Activated CD4-positive, alpha-beta T cell treated with anti-CD3 and anti-CD28 coated beads, Interleukin-2, amount 10 ng/mL, durations not matched to agents 24 days and 14 days (primary cell): ENCODE data around the gene LTB4R2. TPM values are rescaled to one million over a fixed set of nuclear protein-coding genes. Genes with fewer than 3 reads are reported as not detected.
"Not testable (repeated sequence)": the region's sequence is repeated elsewhere in the genome, so short reads cannot be mapped to it uniquely, and the experiment has no call there.

Experiments
- DNase-seq: peaks from one replicate; pipeline ENCODE4 v3.0.0; 2022
- H3K27ac Mint-ChIP-seq: one replicate; pipeline ENCODE4 v1.8.0; 2022; ENCODE audit warnings: mild to moderate bottlenecking, mixed read lengths
- H3K27me3 Mint-ChIP-seq: one replicate; pipeline ENCODE4 v1.8.0; 2022; ENCODE audit warnings: mixed read lengths
- H3K36me3 Mint-ChIP-seq: one replicate; pipeline ENCODE4 v1.8.0; 2022; ENCODE audit warnings: low read depth, mild to moderate bottlenecking, mixed read lengths
- H3K4me1 Mint-ChIP-seq: one replicate; pipeline ENCODE4 v1.8.0; 2021; ENCODE audit warnings: mixed read lengths
- H3K4me3 Mint-ChIP-seq: one replicate; pipeline ENCODE4 v1.8.0; 2022; ENCODE audit warnings: mild to moderate bottlenecking, moderate library complexity, mixed read lengths
- H3K9me3 Mint-ChIP-seq: one replicate; pipeline ENCODE4 v1.8.0; 2021; ENCODE audit warnings: mixed read lengths
- intact Hi-C: fragments of 100-400 bp; cut with micrococcal nuclease; formaldehyde crosslinking; loops from one replicate; pipeline ENCODE4 v1.15.1; 2023
- total RNA-seq: library from RNA; stranded (reverse); gene quantifications from 2 replicates; pipeline ENCODE4 v1.2.3, GENCODE V29; 2022

Gene LTB4R2
- total RNA-seq, 1 donor from 2014 or later = 11.0 TPM

DNA sequence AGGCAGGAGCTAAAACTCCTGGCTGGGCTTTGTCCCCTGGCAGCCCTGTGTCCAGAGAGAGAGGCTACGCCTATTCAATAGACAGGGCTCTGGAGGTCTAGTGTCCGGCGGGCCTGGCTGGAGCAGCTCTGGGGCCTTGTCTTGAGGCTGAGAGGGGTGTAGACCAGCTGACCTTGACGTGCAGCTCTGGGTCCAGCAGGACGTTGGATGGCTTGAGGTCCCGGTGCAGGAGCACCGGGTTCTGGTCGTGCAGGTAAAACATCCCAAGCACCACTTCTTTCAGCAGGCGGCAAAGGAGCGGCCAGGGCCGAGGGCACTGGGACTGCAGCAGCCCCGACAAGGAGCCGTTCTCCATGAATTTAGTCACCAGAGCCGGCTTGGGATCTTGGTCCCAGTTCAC, 28.9 kb downstream of the LTB4R2 start:
- peaks cover 30% of the 10 kb centered on the region for H3K36me3 Mint-ChIP-seq
- DNase-seq = no peak
- H3K4me1 Mint-ChIP-seq = peaks cover 31% of the 10 kb centered on the region
- peaks cover 28% of the 10 kb centered on the region for H3K27me3 Mint-ChIP-seq
- peak overlapping the region; percentile 93 for H3K4me3 Mint-ChIP-seq
- intact Hi-C loops = no loop called here
- H3K27ac Mint-ChIP-seq = no peak overlapping the region
- no peaks in the 10 kb centered on the region for H3K9me3 Mint-ChIP-seq

DNA sequence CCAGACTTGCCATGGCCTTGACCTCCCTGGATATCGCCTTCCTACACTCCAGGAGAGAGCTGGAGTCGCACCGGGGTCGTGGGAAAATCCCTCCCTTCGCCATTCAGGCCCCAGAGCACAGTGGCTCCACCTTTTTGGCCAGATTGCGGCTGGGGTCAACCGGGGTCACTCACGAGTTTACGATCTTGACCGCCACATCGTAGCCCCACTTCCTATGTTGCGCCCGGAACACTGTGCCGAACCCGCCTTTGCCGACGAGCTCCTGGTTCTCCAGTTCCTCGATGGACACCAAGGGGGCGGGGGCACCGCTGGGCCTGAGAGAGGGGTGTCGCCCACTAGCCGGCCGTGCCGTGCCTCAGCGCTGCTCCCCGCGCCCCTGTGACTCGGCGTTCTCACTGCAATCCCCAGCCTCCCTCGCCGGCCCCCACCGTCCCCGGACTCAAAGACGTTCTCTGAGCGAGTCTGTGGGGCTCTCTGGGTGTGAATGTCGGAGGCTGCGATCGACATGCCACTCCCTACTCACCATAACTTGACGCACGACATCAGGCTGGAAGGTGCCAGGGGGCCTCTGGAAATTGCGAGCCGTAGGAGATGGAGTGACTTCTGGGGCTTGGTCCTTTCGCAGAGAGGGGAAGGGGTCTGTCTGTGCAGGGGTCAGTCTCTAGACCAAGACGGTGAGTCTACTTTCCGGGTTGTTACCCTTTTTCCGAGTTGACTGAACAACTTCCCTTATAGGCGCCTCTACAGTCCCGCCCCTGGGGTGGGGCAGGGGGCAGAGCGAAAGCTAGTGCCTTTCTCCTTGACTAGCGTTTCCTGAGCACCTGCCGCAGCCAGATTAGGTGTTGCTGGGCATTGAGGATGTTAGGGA, 29.6 kb downstream of the LTB4R2 start, which contains the start of gene RIPK3:
Gene RIPK3, minus strand, starts transcription at position 708 of the 868 bp plus-strand sequence. Its CDS starts 165 bp downstream, at position 543.
- intact Hi-C loops = no loop called here
- Mint-ChIP-seq H3K9me3 (no peaks in the 10 kb centered on the region), H3K27me3 (peaks cover 28% of the 10 kb centered on the region), H3K4me3 (peak within 1 kb of the TSS; percentile 93), H3K4me1 (peaks cover 28% of the 10 kb centered on the region), H3K27ac (peak within 1 kb of the TSS; percentile 70), H3K36me3 (peaks cover 30% of the 10 kb centered on the region)
- DNase-seq = peak; percentile 94

DNA sequence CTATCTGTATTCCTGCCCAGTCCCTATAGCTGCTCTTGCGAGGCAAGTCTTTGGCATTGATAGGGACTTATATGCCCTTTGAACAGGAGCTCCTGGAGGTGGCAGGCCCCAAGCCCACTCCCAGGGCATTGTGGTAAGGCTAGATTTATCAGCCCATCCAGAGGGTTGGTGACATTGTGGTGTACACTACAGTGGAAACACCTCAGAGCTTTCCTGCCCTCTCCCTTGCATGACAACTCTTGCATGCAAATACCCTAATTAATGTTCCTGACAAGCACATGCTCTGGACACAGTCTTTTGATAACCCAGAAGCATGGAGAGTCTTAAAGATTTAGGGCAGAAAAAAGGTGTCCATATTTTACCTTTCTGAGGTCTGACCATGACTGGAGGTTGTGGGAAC, 30.7 kb downstream of the LTB4R2 start:
- intact Hi-C loops = no loop called here
- H3K9me3 Mint-ChIP-seq = no peaks in the 10 kb centered on the region
- no peak overlapping the region for H3K4me3 Mint-ChIP-seq
- no peak overlapping the region for H3K27ac Mint-ChIP-seq
- peaks cover 23% of the 10 kb centered on the region for H3K4me1 Mint-ChIP-seq
- peak; percentile 58 for DNase-seq
- H3K27me3 Mint-ChIP-seq = peaks cover 29% of the 10 kb centered on the region
- H3K36me3 Mint-ChIP-seq = peaks cover 25% of the 10 kb centered on the region

DNA sequence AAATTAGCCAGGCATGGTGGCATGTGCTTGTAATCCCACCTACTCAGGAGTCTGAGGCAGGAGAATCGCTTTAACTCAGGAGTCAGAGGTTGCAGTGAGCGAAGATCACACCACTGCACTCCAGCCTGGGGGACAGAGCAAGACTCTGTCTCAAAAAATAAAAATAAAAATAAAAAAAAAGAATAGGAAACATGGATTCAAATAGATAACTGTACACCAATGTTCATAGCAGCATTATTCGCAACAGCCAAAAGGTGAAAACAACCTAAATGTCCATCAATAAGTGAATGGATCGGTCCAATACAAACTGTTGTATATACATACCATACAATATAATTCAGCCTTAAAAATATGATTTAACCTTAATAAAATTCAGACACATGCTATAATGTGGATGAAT, 32.9 kb downstream of the LTB4R2 start:
- H3K4me1 Mint-ChIP-seq = peaks cover 16% of the 10 kb centered on the region
- DNase-seq = no peak
- H3K4me3 Mint-ChIP-seq = no peak overlapping the region
- no peaks in the 10 kb centered on the region for H3K9me3 Mint-ChIP-seq
- intact Hi-C loops = no loop called here
- H3K27ac Mint-ChIP-seq = no peak overlapping the region
- peaks cover 34% of the 10 kb centered on the region for H3K27me3 Mint-ChIP-seq
- H3K36me3 Mint-ChIP-seq = peaks cover 6% of the 10 kb centered on the region

DNA sequence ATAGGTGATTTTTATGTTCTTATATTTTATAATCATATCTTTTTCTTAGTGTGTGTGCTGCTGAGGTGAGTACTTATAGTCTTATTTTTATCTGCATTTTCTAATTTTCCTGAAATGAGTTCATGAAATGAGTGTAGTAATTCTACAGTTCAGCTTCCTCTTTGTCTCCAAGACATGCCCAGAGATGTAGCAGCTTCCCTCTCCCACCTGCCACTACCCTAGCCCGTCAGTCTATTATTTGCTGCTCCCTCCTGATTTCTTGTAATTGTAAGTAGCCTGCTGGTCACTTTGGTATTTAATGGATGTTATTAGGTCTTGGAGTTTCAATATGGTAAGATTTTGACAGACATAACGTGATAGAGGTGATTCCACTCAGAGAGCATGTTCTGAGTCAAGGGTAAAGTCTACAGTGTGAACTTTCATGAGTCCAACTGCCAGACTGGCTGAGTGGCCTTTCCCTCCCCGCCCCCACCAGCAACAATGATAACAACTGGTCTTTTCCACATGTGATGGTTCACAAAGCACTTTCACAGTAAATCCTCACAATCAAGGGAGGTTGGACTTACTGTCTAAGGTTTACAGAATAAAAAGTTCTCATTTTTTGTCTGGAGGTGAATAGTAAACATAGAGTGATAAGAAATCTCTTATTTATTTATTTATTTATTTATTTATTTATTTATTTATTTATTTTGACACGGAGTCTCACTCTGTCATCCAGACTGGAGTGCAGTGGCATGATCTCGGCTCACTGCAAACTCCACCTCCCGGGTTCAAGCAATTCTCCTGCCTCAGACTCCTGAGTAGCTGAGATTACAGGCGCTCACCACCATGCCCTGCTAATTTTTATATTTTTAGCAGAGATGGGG, 34.1 kb downstream of the LTB4R2 start:
- no peak for DNase-seq
- H3K4me3 Mint-ChIP-seq = no peak overlapping the region
- H3K27ac Mint-ChIP-seq = no peak overlapping the region
- no peaks in the 10 kb centered on the region for H3K9me3 Mint-ChIP-seq
- H3K4me1 Mint-ChIP-seq = peaks cover 9% of the 10 kb centered on the region
- intact Hi-C loops = no loop called here
- no peaks in the 10 kb centered on the region for H3K36me3 Mint-ChIP-seq
- H3K27me3 Mint-ChIP-seq = peaks cover 39% of the 10 kb centered on the region

DNA sequence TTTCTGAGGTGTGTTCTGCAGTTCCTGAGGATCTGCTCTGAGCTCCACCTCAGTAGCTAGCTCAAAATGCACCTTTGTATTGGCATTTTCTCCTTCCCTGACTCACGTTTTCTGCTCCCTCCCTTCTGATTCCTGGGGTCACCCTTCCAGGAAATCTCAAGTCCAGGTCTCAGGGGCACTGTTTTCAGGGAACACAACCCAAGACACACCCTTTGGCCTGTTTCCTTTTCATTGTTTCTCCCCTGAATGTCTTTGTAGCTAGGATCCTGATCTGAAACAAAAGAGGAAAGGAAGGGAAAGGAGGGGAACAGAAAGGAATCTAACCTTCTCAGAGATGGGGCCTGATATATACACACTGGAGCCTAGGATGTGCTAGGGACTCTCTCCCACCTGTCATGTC, 37.2 kb downstream of the LTB4R2 start:
- H3K36me3 Mint-ChIP-seq = no peaks in the 10 kb centered on the region
- intact Hi-C loops = no loop called here
- no peak for DNase-seq
- H3K27ac Mint-ChIP-seq = no peak overlapping the region
- no peaks in the 10 kb centered on the region for H3K9me3 Mint-ChIP-seq
- H3K27me3 Mint-ChIP-seq = peaks cover 63% of the 10 kb centered on the region
- peaks cover 1% of the 10 kb centered on the region for H3K4me1 Mint-ChIP-seq
- H3K4me3 Mint-ChIP-seq = no peak overlapping the region

DNA sequence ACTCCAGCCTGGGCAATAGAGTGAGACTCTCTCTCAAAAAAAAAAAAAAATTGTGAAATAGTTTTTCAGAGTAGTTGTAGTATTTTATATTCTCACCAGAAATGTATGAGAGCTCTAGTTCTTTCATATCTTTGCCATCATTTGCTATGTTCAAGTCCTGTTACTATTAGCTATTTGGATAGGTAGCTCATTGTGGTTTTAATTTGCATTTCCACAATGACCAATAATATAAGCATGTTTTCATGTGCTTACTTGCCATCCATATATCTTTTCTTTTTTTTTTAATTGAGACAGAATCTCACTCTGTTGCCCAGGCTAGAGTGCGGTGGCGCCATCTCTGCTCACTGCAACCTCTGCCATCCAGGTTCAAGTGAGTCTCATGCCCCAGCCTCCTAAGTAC, 38.2 kb downstream of the LTB4R2 start:
- H3K27me3 Mint-ChIP-seq = peaks cover 67% of the 10 kb centered on the region
- no peaks in the 10 kb centered on the region for H3K36me3 Mint-ChIP-seq
- intact Hi-C loops = no loop called here
- H3K27ac Mint-ChIP-seq = no peak overlapping the region
- no peak for DNase-seq
- H3K9me3 Mint-ChIP-seq = no peaks in the 10 kb centered on the region
- no peak overlapping the region for H3K4me3 Mint-ChIP-seq
- H3K4me1 Mint-ChIP-seq = no peaks in the 10 kb centered on the region

DNA sequence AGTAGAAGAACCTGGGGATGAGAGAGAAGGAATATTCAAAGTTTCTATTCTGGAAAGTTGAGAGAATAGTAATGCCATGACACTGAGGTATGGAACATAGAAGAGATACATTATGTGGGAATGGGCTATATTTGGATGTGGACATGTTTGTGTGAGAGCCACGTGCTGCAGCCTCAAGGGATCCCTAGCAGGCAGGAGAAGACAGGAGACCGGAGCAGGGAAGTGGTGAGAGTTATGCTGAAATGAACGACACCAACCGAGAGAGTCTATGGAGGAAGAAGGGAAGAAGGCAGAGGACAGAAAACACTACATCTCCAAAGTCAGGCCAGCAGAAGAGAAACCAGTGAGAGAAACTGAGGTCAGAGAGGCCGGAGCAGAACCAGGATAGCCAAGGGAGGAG, 39.8 kb downstream of the LTB4R2 start:
- DNase-seq = no peak
- no peak overlapping the region for H3K4me3 Mint-ChIP-seq
- intact Hi-C loops = no loop called here
- H3K4me1 Mint-ChIP-seq = peaks cover 3% of the 10 kb centered on the region
- H3K9me3 Mint-ChIP-seq = no peaks in the 10 kb centered on the region
- H3K36me3 Mint-ChIP-seq = no peaks in the 10 kb centered on the region
- H3K27ac Mint-ChIP-seq = no peak overlapping the region
- peaks cover 72% of the 10 kb centered on the region for H3K27me3 Mint-ChIP-seq

DNA sequence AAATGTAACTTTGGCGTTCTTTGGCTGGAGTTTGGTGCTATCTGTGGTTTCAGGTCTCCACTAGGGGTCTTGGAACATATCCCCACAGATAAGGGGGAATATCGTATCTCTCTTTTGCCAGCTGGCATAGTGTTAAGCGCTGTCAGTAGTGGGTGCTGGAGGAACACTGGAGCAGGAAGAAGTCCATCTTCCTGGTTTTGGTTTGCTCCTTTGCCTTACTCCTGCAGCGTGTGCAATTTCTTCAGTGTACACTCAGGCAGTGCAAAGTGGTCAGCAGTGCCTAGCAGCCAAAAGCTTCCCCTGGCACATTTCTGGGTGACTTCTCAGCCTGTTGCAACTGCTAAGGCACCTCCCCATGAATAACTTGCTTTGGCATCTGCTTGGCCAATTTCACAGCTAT, 41.6 kb downstream of the LTB4R2 start:
- peaks cover 62% of the 10 kb centered on the region for H3K27me3 Mint-ChIP-seq
- no peak overlapping the region for H3K27ac Mint-ChIP-seq
- H3K9me3 Mint-ChIP-seq = no peaks in the 10 kb centered on the region
- H3K4me3 Mint-ChIP-seq = no peak overlapping the region
- intact Hi-C loops = no loop called here
- H3K36me3 Mint-ChIP-seq = no peaks in the 10 kb centered on the region
- peaks cover 3% of the 10 kb centered on the region for H3K4me1 Mint-ChIP-seq
- DNase-seq = no peak

DNA sequence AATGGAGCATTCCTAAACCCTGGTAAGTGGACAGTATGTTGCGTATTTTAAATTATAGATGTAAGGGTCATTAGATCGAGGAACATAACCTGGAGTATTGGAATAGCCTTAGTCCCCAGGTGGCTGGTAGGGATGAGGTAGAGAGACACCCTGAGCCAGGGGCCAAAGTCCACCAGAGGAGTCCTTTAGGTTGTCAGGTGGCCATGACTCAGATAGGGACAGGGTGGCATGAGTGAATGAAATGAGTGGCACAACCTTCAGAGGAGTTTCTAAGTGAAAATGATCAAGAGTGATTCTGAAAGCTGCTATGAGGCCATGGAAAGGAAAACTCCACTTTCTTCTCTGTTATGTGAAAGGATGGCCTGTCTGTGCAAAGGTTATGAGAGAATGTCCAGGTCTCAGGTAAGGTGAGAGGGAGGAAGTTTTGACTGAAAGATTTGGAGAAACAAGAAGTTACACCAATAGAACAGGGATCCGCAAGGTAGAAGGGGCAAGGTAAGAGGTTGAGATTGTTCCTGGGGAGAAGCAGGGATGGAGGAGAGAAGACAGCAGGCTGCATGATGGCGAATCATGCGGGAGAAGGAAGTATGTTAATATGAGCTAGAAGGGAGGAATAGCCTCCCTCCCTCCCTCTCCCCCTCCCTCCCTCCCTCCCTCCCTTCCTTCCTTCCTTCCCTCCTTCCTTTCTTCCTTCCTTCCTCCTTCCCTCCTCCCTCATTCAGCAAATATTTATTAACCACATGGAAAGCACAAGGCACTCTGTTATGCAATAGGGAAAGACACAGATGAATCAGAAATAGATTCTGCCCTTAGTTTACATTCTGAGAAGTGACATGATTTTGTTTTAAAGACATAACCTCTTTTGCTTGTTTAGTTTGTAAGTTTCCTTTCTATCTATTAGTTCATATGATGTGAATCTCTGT, 43.9 kb downstream of the LTB4R2 start:
- no peak for DNase-seq
- intact Hi-C loops = no loop called here
- Mint-ChIP-seq H3K27me3 (peaks cover 57% of the 10 kb centered on the region), H3K36me3 (no peaks in the 10 kb centered on the region), H3K4me1 (peaks cover 3% of the 10 kb centered on the region), H3K4me3 (no peak overlapping the region), H3K9me3 (no peaks in the 10 kb centered on the region), H3K27ac (no peak overlapping the region)

DNA sequence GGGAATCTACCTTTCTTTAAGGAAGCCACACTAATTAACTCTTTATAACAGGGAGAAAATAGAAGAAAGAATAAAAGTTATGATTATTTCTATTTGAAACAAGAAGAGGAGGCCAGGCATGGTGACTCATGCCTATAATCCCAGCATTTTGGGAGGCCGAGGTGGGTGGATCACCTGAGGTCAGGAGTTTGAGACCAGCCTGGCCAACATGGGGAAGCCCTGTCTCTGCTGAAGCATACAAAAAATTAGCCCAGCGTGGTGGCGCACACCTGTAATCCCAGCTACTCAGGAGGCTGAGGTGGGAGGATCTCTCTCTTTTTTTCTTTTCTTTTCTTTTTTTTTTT, 44.5 kb downstream of the LTB4R2 start:
- H3K36me3 Mint-ChIP-seq, H3K9me3 Mint-ChIP-seq, DNase-seq, intact Hi-C loops, H3K4me3 Mint-ChIP-seq, H3K4me1 Mint-ChIP-seq, H3K27ac Mint-ChIP-seq: not testable (repeated sequence)
- H3K27me3 Mint-ChIP-seq = peaks cover 51% of the 10 kb centered on the region

DNA sequence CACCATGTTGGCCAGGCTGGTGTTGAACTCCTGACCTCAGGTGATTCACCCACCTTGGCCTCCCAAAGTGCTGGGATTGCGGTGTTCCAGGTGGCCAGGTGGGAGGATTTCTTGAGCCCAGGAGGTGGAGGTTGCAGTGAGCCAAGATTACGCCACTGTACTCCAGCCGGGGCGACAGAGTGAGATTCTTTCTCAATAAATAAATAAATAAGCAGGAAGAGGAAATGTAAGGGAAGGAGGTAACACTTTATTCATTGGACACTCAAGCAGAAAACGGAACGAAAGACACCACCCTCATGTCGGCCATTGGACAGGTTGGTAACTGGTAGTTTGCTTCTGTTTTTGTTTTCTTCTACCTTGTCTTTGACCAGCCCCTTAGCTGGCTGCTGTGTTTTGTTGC, 45.1 kb downstream of the LTB4R2 start:
- peaks cover 3% of the 10 kb centered on the region for H3K4me1 Mint-ChIP-seq
- intact Hi-C loops = no loop called here
- no peak for DNase-seq
- no peak overlapping the region for H3K27ac Mint-ChIP-seq
- H3K36me3 Mint-ChIP-seq = no peaks in the 10 kb centered on the region
- H3K4me3 Mint-ChIP-seq = no peak overlapping the region
- H3K9me3 Mint-ChIP-seq = no peaks in the 10 kb centered on the region
- peaks cover 51% of the 10 kb centered on the region for H3K27me3 Mint-ChIP-seq

DNA sequence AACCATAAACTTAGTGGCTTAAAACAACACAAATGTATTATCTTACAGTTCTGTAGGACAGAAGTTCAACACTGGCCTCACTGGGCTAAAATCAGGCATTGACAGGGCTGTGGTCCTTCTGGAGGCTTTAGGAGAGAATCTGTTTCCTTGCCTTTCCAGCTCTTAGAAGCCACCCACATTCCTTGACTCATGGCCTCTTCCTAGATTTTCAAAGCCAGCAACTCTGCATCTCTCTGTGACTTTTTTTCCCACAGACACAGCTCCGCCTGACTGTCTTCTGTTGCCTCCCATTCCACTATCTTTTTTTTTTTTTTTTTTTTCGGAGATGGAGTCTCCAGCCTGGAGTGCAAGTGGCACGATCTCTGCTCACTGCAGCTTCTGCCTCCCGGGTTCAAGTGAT, 46.3 kb downstream of the LTB4R2 start:
- Mint-ChIP-seq H3K27ac (no peak overlapping the region), H3K4me1 (peaks cover 3% of the 10 kb centered on the region), H3K36me3 (no peaks in the 10 kb centered on the region), H3K4me3 (no peak overlapping the region), H3K9me3 (no peaks in the 10 kb centered on the region), H3K27me3 (peaks cover 46% of the 10 kb centered on the region)
- no peak for DNase-seq
- intact Hi-C loops = no loop called here
